Stimulated activated CD4-positive, alpha-beta T cell treated with anti-CD3 and anti-CD28 coated beads, Interleukin-4, amount 100 ng/mL, for 1 hour (primary cell): ENCODE measurements around the gene BID.
A peak's percentile ranks its signal among the peaks of the same experiment; 100 is the strongest.

Source experiments
- DNase-seq: peaks from one replicate; pipeline ENCODE4 v3.0.0-alpha.2; 2020

Gene BID

GRCh38 chr22:17774206-17774925 is at the start of gene BID:
Gene BID, minus strand, starts transcription at chr22:17774469. Its CDS starts 24,353 bp downstream, at chr22:17750116.
- peak; percentile 49 for DNase-seq

- DNase-seq = no peak
These were observed 49.7 kb upstream of the BID start for GRCh38 chr22:17823964-17824363.

GRCh38 chr22:17823226-17823625 is 49.0 kb upstream of the BID start:
- no peak for DNase-seq

- no peak for DNase-seq
These were observed 47.8 kb upstream of the BID start for GRCh38 chr22:17822087-17822486.

GRCh38 chr22:17820879-17821439 is 46.7 kb upstream of the BID start:
- no peak for DNase-seq

GRCh38 chr22:17818649-17819048 is 44.4 kb upstream of the BID start:
- no peak for DNase-seq

- DNase-seq = no peak
These were observed 43.9 kb upstream of the BID start for GRCh38 chr22:17818180-17818579.

GRCh38 chr22:17817511-17818065 is 43.3 kb upstream of the BID start:
- no peak for DNase-seq

GRCh38 chr22:17817079-17817478 is 42.8 kb upstream of the BID start:
- DNase-seq = no peak

- no peak for DNase-seq
These were observed 42.4 kb upstream of the BID start for GRCh38 chr22:17816649-17817048.

- DNase-seq = no peak
These were observed 41.5 kb upstream of the BID start for GRCh38 chr22:17815703-17816254.

GRCh38 chr22:17814830-17815229 is 40.6 kb upstream of the BID start:
- DNase-seq = no peak

- DNase-seq = no peak
These were observed 39.8 kb upstream of the BID start for GRCh38 chr22:17814084-17814483.

GRCh38 chr22:17811119-17811518 is 36.9 kb upstream of the BID start:
- no peak for DNase-seq

- no peak for DNase-seq
These were observed 36.4 kb upstream of the BID start for GRCh38 chr22:17810570-17811116.

GRCh38 chr22:17808693-17809403 is 34.6 kb upstream of the BID start:
- DNase-seq = no peak

GRCh38 chr22:17807578-17808410 is 33.5 kb upstream of the BID start:
- DNase-seq = no peak

GRCh38 chr22:17807086-17807485 is 32.8 kb upstream of the BID start:
- DNase-seq = no peak

- no peak for DNase-seq
These were observed 32.2 kb upstream of the BID start for GRCh38 chr22:17806437-17806836.

GRCh38 chr22:17804331-17805080 is 30.2 kb upstream of the BID start:
- no peak for DNase-seq

- no peak for DNase-seq
These were observed 29.5 kb upstream of the BID start for GRCh38 chr22:17803609-17804270.
